ENCODE data around the gene TBXAS1.

Gene TBXAS1

GRCh38 chr7:139854124-139854511, 25.1 kb downstream of the TBXAS1 start:
- CTCF ChIA-PET = no interaction called here
- Mint-ChIP-seq H3K4me3 (no peak overlapping the region), H3K36me3 (no peaks in the 10 kb centered on the region), H3K4me1 (peaks cover 19% of the 10 kb centered on the region), H3K27ac (no peak overlapping the region), H3K9me3 (no peaks in the 10 kb centered on the region), H3K27me3 (no peaks in the 10 kb centered on the region)
- DNase-seq = no peak

GRCh38 chr7:139854803-139855497, 25.9 kb downstream of the TBXAS1 start:
- Mint-ChIP-seq H3K27me3 (no peaks in the 10 kb centered on the region), H3K4me1 (peaks cover 19% of the 10 kb centered on the region), H3K27ac (no peak overlapping the region), H3K4me3 (no peak overlapping the region), H3K9me3 (no peaks in the 10 kb centered on the region), H3K36me3 (no peaks in the 10 kb centered on the region)
- DNase-seq = no peak
- CTCF ChIA-PET = no interaction called here

- Mint-ChIP-seq H3K4me3 (no peak overlapping the region), H3K27ac (no peak overlapping the region), H3K27me3 (no peaks in the 10 kb centered on the region), H3K4me1 (peaks cover 21% of the 10 kb centered on the region), H3K9me3 (no peaks in the 10 kb centered on the region), H3K36me3 (no peaks in the 10 kb centered on the region)
- no peak for DNase-seq
- CTCF ChIA-PET = no interaction called here
These were observed 26.6 kb downstream of the TBXAS1 start for GRCh38 chr7:139855498-139856270.

GRCh38 chr7:139857791-139858190, 28.7 kb downstream of the TBXAS1 start:
- no peaks in the 10 kb centered on the region for H3K9me3 Mint-ChIP-seq
- CTCF ChIA-PET = no interaction called here
- no peak overlapping the region for H3K27ac Mint-ChIP-seq
- H3K4me1 Mint-ChIP-seq = peaks cover 21% of the 10 kb centered on the region
- peaks cover 5% of the 10 kb centered on the region for H3K27me3 Mint-ChIP-seq
- no peak for DNase-seq
- H3K4me3 Mint-ChIP-seq = no peak overlapping the region
- no peaks in the 10 kb centered on the region for H3K36me3 Mint-ChIP-seq

GRCh38 chr7:139860090-139860775, 31.2 kb downstream of the TBXAS1 start:
- Mint-ChIP-seq H3K4me1 (peaks cover 7% of the 10 kb centered on the region), H3K4me3 (no peak overlapping the region), H3K27ac (no peak overlapping the region), H3K27me3 (peaks cover 9% of the 10 kb centered on the region), H3K9me3 (peaks cover 12% of the 10 kb centered on the region), H3K36me3 (peaks cover 1% of the 10 kb centered on the region)
- CTCF ChIA-PET = no interaction called here
- no peak for DNase-seq

GRCh38 chr7:139861803-139862202, 32.7 kb downstream of the TBXAS1 start:
- Mint-ChIP-seq H3K36me3 (peaks cover 1% of the 10 kb centered on the region), H3K4me3 (no peak overlapping the region), H3K27me3 (peaks cover 9% of the 10 kb centered on the region), H3K4me1 (peaks cover 2% of the 10 kb centered on the region), H3K27ac (no peak overlapping the region), H3K9me3 (peaks cover 14% of the 10 kb centered on the region)
- CTCF ChIA-PET = no interaction called here
- DNase-seq = no peak

GRCh38 chr7:139866047-139866837, 37.2 kb downstream of the TBXAS1 start:
- Mint-ChIP-seq H3K36me3 (peaks cover 1% of the 10 kb centered on the region), H3K4me1 (no peaks in the 10 kb centered on the region), H3K9me3 (peaks cover 14% of the 10 kb centered on the region), H3K27ac (no peak overlapping the region), H3K27me3 (peaks cover 9% of the 10 kb centered on the region), H3K4me3 (no peak overlapping the region)
- CTCF ChIA-PET = no interaction called here
- DNase-seq = no peak

GRCh38 chr7:139867847-139868246, 38.8 kb downstream of the TBXAS1 start:
- Mint-ChIP-seq H3K36me3 (peaks cover 1% of the 10 kb centered on the region), H3K9me3 (peaks cover 14% of the 10 kb centered on the region), H3K27ac (no peak overlapping the region), H3K4me3 (no peak overlapping the region), H3K27me3 (peaks cover 4% of the 10 kb centered on the region), H3K4me1 (no peaks in the 10 kb centered on the region)
- DNase-seq = no peak
- CTCF ChIA-PET = no interaction called here

GRCh38 chr7:139869886-139870285, 40.8 kb downstream of the TBXAS1 start:
- no peak for DNase-seq
- CTCF ChIA-PET = no interaction called here
- no peaks in the 10 kb centered on the region for H3K4me1 Mint-ChIP-seq
- H3K9me3 Mint-ChIP-seq = peaks cover 5% of the 10 kb centered on the region
- H3K27ac Mint-ChIP-seq = no peak overlapping the region
- peaks cover under 1% of the 10 kb centered on the region for H3K36me3 Mint-ChIP-seq
- H3K4me3 Mint-ChIP-seq = no peak overlapping the region
- peaks cover 3% of the 10 kb centered on the region for H3K27me3 Mint-ChIP-seq

GRCh38 chr7:139870380-139870779, 41.3 kb downstream of the TBXAS1 start:
- CTCF ChIA-PET = interaction anchor here (1.1 kb wide), 1 partner anchor 11 kb away, joined by 3 read pairs; no protein-coding TSS in a partner anchor
- Mint-ChIP-seq H3K4me1 (no peaks in the 10 kb centered on the region), H3K27ac (no peak overlapping the region), H3K9me3 (peaks cover under 1% of the 10 kb centered on the region), H3K36me3 (no peaks in the 10 kb centered on the region), H3K27me3 (no peaks in the 10 kb centered on the region), H3K4me3 (no peak overlapping the region)
- DNase-seq = no peak

- CTCF ChIA-PET = interaction anchor here (1.1 kb wide), 1 partner anchor 10 kb away, joined by 3 read pairs; no protein-coding TSS in a partner anchor
- H3K36me3 Mint-ChIP-seq = no peaks in the 10 kb centered on the region
- H3K4me1 Mint-ChIP-seq = no peaks in the 10 kb centered on the region
These were observed 42.3 kb downstream of the TBXAS1 start for GRCh38 chr7:139871331-139871730.

GRCh38 chr7:139871820-139872219, 42.8 kb downstream of the TBXAS1 start:
- no peaks in the 10 kb centered on the region for H3K27me3 Mint-ChIP-seq
- no peak for DNase-seq
- H3K36me3 Mint-ChIP-seq = no peaks in the 10 kb centered on the region
- no peak overlapping the region for H3K27ac Mint-ChIP-seq
- H3K4me3 Mint-ChIP-seq = no peak overlapping the region
- no peaks in the 10 kb centered on the region for H3K9me3 Mint-ChIP-seq
- H3K4me1 Mint-ChIP-seq = no peaks in the 10 kb centered on the region
- CTCF ChIA-PET = no interaction called here

More at GRCh38 chr7:139871331-139871730, 42.3 kb downstream of the TBXAS1 start:
- Mint-ChIP-seq H3K4me3 (no peak overlapping the region), H3K27ac (no peak overlapping the region), H3K27me3 (no peaks in the 10 kb centered on the region), H3K9me3 (no peaks in the 10 kb centered on the region)
- no peak for DNase-seq

GRCh38 chr7:139873593-139874301, 44.7 kb downstream of the TBXAS1 start:
- Mint-ChIP-seq H3K27ac (no peak overlapping the region), H3K9me3 (no peaks in the 10 kb centered on the region), H3K4me3 (no peak overlapping the region), H3K27me3 (no peaks in the 10 kb centered on the region), H3K36me3 (no peaks in the 10 kb centered on the region), H3K4me1 (no peaks in the 10 kb centered on the region)
- CTCF ChIA-PET = interaction anchor here (0.9 kb wide), 1 partner anchor 28 kb away, joined by 3 read pairs; no protein-coding TSS in a partner anchor
- no peak for DNase-seq
